GM12873 (cell line): ENCODE results near the gene SLN.

Experiments
- TF ChIP-seq, protein P1 (sequence below): IDR thresholded peaks from 2 replicates; pipeline ENCODE4 v1.5.1; 2012; ENCODE audit warnings: low read depth, mild to moderate bottlenecking, moderate library complexity, low read length, control low read depth; ENCODE audit not compliant: insufficient read depth; ENCODE audit errors: missing control alignments

SLN gene

DNA sequence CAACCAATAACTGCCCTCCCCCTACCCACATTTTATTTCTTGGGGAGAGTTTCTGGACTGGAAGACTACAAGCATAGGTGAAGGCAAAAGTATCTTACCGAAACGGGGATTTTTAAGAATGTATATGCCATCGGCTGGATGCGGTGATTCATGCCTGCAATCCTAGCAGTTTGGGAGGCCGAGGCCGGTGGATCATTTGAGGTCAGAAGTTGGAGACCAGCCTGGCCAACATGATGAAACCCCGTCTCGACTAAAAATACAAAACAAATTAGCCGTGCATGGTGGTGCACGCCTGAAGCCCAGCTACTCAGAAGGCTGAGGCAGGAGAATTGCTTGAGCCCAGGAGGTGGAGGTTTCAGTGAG is 20.8 kb upstream of the SLN start:
- TF ChIP-seq, protein P1, sequence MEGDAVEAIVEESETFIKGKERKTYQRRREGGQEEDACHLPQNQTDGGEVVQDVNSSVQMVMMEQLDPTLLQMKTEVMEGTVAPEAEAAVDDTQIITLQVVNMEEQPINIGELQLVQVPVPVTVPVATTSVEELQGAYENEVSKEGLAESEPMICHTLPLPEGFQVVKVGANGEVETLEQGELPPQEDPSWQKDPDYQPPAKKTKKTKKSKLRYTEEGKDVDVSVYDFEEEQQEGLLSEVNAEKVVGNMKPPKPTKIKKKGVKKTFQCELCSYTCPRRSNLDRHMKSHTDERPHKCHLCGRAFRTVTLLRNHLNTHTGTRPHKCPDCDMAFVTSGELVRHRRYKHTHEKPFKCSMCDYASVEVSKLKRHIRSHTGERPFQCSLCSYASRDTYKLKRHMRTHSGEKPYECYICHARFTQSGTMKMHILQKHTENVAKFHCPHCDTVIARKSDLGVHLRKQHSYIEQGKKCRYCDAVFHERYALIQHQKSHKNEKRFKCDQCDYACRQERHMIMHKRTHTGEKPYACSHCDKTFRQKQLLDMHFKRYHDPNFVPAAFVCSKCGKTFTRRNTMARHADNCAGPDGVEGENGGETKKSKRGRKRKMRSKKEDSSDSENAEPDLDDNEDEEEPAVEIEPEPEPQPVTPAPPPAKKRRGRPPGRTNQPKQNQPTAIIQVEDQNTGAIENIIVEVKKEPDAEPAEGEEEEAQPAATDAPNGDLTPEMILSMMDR, result no peak

DNA sequence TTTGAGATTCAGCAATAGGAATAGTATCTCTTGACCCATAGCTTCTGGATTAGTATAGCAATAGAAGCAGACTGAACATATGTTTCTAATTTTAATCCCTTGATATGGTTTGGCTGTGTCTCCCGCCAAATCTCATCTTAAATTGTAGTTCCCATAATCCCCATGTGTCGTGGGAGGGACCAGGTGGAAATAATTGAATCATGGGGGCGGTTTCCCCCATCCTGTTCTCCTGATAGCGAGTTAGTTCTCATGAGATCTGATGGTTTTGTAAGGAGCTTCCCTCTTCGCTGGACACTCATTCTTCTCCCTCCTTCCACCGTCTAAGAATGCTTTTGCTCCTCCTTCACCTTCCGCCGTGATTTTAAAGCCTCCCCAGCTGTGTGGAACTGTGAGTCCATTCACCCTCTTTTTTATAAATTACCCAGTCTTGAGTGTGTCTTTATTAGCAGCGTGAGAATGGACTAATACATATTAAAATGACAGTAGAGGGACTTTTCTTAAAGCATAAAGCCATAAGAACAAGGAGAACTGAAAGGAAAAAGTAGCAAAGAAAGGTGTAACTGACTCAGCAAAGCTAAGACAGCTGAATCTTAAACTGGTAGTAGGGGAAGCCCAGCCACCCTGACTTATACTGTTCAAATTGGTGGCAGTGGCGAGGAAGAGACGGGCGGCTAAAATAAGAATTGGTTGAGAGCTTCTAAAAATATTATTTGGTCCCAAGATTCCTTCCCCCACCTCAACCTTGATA is 20.3 kb upstream of the SLN start:
- TF ChIP-seq, protein P1, result no peak

DNA sequence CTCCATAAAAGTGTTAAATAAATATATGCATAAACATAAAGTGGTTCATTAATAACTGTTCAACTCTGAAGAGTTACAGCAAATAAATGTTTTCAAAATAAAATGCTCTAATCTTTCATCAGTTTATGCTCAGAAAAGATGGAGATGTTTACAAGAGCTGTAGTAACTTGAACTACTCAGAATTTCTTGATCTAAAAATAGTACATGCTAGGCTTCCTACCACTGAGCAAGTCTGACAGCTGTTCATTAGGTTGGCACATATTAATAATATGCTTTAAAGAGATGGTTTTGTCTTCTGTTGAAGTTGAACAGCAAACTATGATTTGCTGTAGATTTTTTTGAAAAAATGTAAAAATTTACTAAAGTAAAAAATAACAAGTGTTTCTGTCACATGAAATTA is 10.8 kb upstream of the SLN start:
- TF ChIP-seq, protein P1, result no peak

DNA sequence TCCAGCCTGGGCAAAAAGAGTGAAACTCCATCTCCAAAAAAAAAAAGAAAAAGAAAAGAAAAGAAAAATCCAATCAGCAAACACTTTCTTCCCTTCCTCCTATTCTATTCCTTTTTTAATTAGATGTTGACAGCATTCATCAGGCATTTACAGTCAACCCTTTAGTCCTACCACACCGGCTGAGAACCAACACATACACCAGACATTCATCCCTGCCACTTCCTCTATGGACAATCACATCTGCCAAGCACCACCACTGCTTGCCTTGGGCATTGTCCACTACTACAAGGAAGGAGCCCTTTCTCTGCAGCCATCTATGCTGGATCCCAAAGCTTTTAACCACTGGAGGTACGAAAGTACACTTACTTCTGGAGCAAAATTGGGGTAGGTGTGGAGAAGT is 9.4 kb upstream of the SLN start:
- TF ChIP-seq, protein P1, result no peak

DNA sequence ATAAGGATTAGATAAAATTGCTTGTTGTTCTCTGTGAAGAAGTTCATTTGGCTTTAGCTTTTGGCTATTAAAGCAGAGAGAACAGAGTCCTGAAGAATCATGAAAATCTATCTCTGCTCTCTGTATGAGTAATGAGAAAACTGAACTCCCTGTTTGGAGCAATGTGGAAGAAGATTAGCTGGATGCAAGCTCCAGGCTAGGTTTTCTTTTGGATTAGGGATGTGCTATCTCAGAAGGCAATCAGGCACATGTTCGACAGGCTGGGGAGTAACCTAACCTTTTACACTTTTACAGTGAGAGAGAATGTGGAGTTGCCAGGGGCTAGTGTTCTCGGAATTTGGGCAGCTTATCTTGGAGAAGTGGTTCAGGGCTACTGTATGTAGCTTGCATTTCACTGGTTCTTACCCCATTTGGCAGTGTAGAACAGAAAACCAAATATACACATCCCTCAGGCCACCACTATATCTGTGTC is 8.5 kb upstream of the SLN start:
- TF ChIP-seq, protein P1, result no peak

DNA sequence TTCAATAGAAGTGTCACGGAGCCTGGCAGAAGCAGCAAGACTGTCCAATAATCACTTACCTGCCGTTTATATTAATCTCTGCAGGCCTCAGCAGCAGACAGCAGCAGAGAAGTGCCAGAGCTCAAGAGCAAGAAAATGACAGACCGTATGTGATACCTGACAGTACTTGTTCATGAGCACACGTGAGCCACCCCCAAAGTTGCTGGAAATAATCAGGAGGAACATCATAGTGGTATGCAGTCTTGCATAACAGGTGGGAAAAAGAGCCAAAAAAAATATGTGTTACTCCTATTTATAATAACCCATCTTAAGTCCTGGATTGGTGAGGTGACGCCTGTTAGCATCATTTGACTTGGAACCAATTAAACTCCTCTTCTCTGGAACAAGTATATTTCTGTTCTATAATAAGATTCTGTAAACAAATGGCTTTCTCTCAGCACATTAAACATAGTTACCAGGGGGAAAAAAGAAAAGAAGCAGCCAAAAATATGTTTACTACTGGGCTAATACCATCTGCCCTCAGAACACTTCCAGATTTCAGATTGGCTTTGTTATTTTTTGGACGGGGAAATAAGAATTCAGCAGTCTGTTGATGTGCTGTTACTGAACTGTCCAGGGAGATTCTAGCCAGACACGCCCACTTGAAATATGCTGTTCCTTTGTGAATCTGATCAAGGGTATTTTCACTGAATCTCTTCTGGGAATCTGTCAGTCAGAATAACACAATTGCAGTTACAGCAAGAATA is 7.9 kb upstream of the SLN start:
- TF ChIP-seq, protein P1, result no peak

DNA sequence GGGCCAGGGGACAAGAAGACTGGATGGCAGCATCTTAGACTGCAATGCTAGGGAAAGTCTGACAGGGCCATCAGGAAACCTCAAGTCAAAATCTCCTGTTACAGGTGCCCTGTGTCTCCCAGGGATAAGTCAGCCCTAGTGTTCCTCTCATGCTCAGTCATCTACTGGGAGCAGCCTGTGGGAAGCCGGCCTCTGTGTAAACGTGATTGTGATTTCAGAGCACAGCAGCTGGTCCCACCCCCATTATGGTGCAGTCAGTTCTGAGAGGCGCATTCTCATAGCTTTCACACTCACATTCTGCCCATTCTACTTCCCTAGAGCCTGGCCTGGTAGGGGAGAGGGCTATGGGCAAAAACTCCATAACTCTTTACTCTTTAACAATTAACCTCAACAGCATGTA is 7.2 kb upstream of the SLN start:
- TF ChIP-seq, protein P1, result no peak
